GM10847 (cell line): ENCODE measurements around the gene USH2A.

ENCODE experiments used
- POLR2A ChIP-seq: IDR thresholded peaks from 2 replicates; pipeline ENCODE4 v1.6.1; 2011; ENCODE audit not compliant: insufficient read length; ENCODE audit errors: extremely low read depth

USH2A gene, protein sequence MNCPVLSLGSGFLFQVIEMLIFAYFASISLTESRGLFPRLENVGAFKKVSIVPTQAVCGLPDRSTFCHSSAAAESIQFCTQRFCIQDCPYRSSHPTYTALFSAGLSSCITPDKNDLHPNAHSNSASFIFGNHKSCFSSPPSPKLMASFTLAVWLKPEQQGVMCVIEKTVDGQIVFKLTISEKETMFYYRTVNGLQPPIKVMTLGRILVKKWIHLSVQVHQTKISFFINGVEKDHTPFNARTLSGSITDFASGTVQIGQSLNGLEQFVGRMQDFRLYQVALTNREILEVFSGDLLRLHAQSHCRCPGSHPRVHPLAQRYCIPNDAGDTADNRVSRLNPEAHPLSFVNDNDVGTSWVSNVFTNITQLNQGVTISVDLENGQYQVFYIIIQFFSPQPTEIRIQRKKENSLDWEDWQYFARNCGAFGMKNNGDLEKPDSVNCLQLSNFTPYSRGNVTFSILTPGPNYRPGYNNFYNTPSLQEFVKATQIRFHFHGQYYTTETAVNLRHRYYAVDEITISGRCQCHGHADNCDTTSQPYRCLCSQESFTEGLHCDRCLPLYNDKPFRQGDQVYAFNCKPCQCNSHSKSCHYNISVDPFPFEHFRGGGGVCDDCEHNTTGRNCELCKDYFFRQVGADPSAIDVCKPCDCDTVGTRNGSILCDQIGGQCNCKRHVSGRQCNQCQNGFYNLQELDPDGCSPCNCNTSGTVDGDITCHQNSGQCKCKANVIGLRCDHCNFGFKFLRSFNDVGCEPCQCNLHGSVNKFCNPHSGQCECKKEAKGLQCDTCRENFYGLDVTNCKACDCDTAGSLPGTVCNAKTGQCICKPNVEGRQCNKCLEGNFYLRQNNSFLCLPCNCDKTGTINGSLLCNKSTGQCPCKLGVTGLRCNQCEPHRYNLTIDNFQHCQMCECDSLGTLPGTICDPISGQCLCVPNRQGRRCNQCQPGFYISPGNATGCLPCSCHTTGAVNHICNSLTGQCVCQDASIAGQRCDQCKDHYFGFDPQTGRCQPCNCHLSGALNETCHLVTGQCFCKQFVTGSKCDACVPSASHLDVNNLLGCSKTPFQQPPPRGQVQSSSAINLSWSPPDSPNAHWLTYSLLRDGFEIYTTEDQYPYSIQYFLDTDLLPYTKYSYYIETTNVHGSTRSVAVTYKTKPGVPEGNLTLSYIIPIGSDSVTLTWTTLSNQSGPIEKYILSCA (N-terminal part only)

DNA sequence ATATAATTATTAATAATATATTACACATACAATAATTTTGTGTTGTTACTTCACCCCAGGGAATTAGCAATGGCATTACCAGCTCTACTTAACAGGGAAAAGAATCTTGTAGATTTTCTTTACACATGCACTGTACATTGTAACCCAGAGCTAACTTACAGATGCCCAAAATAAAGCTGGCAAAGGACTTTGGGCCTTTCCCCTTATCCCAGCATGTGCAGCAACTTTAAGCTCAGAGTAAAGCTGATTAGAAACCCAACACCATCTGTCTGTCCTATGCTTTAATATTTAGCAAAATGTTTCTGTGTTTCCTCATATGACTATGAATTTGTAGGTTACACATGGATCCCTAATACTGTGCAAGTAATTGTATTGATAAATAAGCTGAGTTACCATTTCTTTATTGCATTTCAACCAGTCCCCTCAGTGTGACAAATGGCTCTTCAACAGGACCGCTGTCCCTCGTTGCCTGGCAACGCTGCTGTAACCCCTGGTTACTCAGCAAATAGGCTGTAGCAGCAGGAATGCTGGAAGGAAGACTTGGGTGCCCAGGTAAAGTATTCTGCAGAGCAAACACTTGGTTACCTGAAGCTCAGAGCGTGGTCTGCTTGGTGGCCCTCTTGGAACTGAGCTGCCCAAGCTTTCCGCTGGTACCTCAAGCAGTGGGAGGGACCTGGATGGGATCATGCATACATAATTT is at the start of gene USH2A:
Gene USH2A, minus strand, starts transcription at position 628 of the 700 bp plus-strand sequence. CDS start 1,112 bp downstream, outside the sequence.
- TF ChIP-seq POLR2A = no peak

DNA sequence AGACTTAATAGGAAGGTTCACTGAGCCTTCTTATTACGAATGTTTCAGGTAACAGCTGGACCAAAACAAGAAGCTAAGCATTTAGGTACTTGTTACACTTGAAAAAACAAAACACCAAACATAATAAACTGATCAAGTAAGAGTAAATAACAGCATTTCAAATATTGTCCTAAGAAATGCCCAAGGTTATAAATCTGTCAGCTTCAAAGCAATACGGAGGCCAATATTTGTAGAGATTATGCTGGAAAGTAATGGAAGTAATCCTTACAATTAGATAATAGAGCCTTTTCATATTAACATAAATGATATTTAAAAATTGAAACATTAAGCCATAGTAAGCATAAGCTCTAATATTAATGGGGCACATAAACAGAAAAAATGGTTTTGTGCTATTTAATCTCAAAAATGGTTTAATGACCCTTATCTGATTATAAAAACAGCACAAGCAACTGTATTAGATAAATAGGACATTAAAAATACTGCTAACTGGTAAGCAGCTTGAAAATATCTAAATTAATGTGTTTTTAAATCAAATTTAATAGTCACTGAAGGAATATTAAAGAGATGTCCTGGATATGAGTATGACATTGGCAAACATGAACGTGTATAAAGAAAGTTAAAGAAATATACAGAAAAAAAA is 43.0 kb upstream of the USH2A start:
- no peak for TF ChIP-seq POLR2A

GRCh38 chr1:216464489-216464888 is 41.2 kb upstream of the USH2A start:
- no peak for TF ChIP-seq POLR2A

DNA sequence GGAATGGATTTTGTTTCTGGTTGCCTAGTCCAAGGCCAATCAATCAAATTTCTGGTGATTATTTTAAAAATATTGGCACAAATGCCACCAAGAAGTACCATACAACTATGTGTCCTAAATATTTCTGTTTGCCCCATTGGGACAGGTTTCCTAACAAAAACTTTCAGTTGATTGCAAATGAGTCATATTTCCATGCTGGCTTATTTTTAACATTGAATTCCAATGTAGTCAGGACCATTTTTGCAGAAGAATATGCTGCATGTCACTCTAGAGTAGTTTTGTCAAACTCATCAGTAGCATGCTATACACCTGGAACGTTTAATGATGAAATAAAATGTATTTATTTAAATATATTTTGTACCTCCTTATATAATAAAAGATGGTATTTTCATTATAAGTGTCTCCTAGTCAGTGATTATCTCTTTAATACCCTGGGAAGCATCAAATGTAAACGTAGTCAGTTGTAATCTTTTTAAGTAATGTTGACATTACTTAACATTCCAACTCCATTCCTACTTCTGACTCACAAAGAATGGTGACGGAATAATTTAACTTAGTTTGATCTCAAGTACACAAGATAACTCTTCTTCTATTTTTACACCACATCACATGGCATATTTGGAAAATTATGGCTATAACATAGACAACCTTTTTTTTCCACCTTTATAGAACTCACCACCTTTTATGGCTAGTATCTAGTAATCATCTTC is 39.0 kb upstream of the USH2A start:
- TF ChIP-seq POLR2A = no peak

GRCh38 chr1:216461466-216461865 is 38.2 kb upstream of the USH2A start:
- TF ChIP-seq POLR2A = no peak

DNA sequence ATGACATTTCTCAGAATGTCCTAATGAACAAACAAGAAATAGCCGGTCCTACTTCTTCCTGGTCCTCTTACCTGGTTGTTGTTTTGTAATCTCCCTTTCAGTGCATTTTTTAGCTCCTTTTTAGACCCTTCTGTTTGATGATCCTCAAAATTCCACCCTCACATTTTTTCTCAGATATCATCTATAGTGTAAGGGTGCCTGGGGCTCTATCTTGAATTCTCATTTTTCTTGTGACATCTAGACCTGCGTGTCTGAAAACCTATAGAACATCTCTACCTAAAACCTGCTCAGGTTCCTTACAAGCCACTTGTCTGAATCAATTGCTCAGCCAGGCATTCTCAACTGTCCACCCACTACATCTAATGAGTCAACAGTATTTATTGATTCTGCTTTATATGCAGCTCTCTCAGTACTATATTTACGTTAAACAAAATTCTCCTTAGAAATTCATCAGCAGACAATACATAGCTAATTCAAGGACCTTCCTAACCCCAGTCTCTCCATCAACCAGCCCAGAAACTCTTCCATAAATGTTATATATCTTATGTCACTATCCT is 36.5 kb upstream of the USH2A start:
- no peak for TF ChIP-seq POLR2A

DNA sequence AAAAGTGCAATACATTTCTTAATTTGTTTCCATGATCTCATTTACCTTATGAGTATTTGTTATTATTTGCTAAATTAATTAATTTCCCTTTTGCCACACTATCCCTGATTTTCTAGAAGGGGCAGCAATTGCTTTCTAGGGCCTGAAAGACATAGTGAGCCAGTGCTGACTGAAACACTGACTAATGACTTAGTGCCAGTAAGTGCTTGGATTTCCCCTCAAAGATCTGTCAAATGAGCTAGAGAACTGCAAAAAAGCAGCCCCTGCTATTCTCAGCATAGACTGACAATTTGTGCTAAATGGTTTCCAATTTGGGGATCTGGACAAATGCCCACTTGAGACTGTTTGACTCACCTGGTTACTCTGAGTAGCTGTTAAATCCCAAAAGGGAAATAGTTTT is 35.6 kb upstream of the USH2A start:
- no peak for TF ChIP-seq POLR2A

DNA sequence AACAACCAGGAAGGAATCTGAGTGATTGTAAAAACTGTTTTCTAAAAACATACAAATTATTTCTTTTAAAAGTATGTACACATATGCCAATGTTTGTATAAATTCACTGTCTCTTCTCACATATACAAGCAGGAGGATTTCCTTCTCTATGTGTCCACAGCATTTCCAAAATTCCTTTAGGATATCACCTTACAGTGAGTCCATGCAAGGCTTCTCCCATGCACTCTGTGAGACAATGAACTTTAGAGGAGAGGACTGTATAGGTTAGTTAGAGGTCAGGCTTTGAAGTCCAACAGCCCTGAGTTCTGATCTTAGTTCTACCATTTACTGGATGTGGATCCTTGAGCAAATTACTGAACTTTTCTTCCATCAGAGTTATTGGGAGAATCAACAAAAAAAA is 34.1 kb upstream of the USH2A start:
- TF ChIP-seq POLR2A = no peak

GRCh38 chr1:216456682-216457081 is 33.4 kb upstream of the USH2A start:
- no peak for TF ChIP-seq POLR2A

- TF ChIP-seq POLR2A = no peak
These were observed 30.5 kb upstream of the USH2A start for GRCh38 chr1:216453777-216454176.

GRCh38 chr1:216450227-216450626 is 27.0 kb upstream of the USH2A start:
- no peak for TF ChIP-seq POLR2A

DNA sequence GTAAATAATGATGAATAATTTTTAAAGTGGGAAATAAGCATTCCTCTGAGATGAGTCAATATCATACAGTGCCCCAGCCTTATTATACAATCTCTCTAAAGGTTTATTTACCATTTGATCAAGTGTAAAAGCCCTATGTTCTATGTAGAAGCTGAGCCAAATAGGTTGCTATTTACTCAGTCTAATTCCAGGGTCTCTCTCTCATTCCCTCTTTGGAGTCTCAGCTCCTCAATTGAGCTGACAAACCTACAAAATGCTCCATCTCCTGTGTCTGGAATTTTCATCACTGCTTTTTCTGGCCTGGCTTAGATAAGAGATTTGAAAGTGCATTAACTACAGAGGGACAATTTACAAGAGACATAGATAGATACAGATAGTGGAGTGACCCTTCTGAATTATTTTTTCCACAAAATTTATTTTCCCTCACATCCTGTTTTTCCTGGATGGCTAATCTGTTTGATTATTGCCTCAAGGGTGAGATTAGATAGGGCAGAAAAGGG is 24.8 kb upstream of the USH2A start:
- TF ChIP-seq POLR2A = no peak

DNA sequence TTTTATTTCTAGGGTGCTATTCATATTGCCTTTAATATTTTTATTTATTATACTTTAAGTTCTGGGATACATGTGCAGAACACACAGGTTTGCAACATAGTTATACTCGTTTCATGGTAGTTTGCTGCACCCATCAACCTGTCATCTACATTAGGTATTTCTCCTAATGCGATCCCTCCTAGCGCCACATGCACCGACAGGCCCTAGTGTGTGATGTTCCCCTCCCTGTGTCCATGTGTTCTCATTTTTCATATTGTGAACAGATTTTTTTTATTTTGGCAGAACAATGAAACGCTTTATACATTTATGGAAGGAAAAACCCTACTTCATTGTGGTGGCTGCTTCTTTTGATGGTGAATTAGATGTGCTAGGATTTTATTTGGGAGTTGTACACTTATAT is 14.4 kb upstream of the USH2A start:
- no peak for TF ChIP-seq POLR2A
